ENCODE measurements around the gene NCBP2.

NCBP2 gene

GRCh38 chr3:196918968-196919367 is 23.4 kb downstream of the NCBP2 start:
- DNase-seq (ENCODE audit: low read depth in 1 of 2, low spot score in 1 of 2): peak in 1 of 2 experiments; percentile 33
- no peak for TF ChIP-seq JUND (IDR thresholded peaks at IDR 0.05; ENCODE audit: low read depth)
- in situ Hi-C loops (cut with HindIII; ENCODE audit: low pct_unique_long_range_greater_than_20kb, low sequenced_read_pairs): no loop called here

- no peak for TF ChIP-seq JUND (IDR thresholded peaks at IDR 0.05; ENCODE audit: low read depth)
- in situ Hi-C loops (cut with HindIII; ENCODE audit: low pct_unique_long_range_greater_than_20kb, low sequenced_read_pairs): no loop called here
These were observed 25.3 kb downstream of the NCBP2 start for GRCh38 chr3:196916995-196917394.

GRCh38 chr3:196916221-196916620 is 26.1 kb downstream of the NCBP2 start:
- no peak for TF ChIP-seq JUND (IDR thresholded peaks at IDR 0.05; ENCODE audit: low read depth)
- in situ Hi-C loops (cut with HindIII; ENCODE audit: low pct_unique_long_range_greater_than_20kb, low sequenced_read_pairs): no loop called here
- DNase-seq (ENCODE audit: low read depth in 1 of 2, low spot score in 1 of 2): no peak

More at GRCh38 chr3:196916995-196917394, 25.3 kb downstream of the NCBP2 start:
- DNase-seq (ENCODE audit: low read depth in 1 of 2, low spot score in 1 of 2): no peak

GRCh38 chr3:196915375-196915774 is 27.0 kb downstream of the NCBP2 start:
- TF ChIP-seq JUND (IDR thresholded peaks at IDR 0.05; ENCODE audit: low read depth): no peak

GRCh38 chr3:196914866-196915265 is 27.5 kb downstream of the NCBP2 start:
- TF ChIP-seq JUND (IDR thresholded peaks at IDR 0.05; ENCODE audit: low read depth): no peak
- no peak for DNase-seq (ENCODE audit: low read depth in 1 of 2, low spot score in 1 of 2)
- in situ Hi-C loops (cut with HindIII; ENCODE audit: low pct_unique_long_range_greater_than_20kb, low sequenced_read_pairs): no loop called here

More at GRCh38 chr3:196915375-196915774, 27.0 kb downstream of the NCBP2 start:
- DNase-seq (ENCODE audit: low read depth in 1 of 2, low spot score in 1 of 2): no peak
- in situ Hi-C loops (cut with HindIII; ENCODE audit: low pct_unique_long_range_greater_than_20kb, low sequenced_read_pairs): no loop called here

- in situ Hi-C loops (cut with HindIII; ENCODE audit: low pct_unique_long_range_greater_than_20kb, low sequenced_read_pairs): no loop called here
- DNase-seq (ENCODE audit: low read depth in 1 of 2, low spot score in 1 of 2): no peak
- no peak for TF ChIP-seq JUND (IDR thresholded peaks at IDR 0.05; ENCODE audit: low read depth)
These were observed 38.6 kb downstream of the NCBP2 start for GRCh38 chr3:196903740-196904139.

- in situ Hi-C loops (cut with HindIII; ENCODE audit: low pct_unique_long_range_greater_than_20kb, low sequenced_read_pairs): no loop called here
- no peak for DNase-seq (ENCODE audit: low read depth in 1 of 2, low spot score in 1 of 2)
- TF ChIP-seq JUND (IDR thresholded peaks at IDR 0.05; ENCODE audit: low read depth): no peak
These were observed 40.0 kb downstream of the NCBP2 start for GRCh38 chr3:196902296-196902695.

- TF ChIP-seq JUND (IDR thresholded peaks at IDR 0.05; ENCODE audit: low read depth): no peak
- in situ Hi-C loops (cut with HindIII; ENCODE audit: low pct_unique_long_range_greater_than_20kb, low sequenced_read_pairs): no loop called here
- DNase-seq (ENCODE audit: low read depth in 1 of 2, low spot score in 1 of 2): no peak
These were observed 40.6 kb downstream of the NCBP2 start for GRCh38 chr3:196901768-196902167.

- in situ Hi-C loops (cut with HindIII; ENCODE audit: low pct_unique_long_range_greater_than_20kb, low sequenced_read_pairs): no loop called here
- DNase-seq (ENCODE audit: low read depth in 1 of 2, low spot score in 1 of 2): no peak
- no peak for TF ChIP-seq JUND (IDR thresholded peaks at IDR 0.05; ENCODE audit: low read depth)
These were observed 46.1 kb downstream of the NCBP2 start for GRCh38 chr3:196896229-196896628.

GRCh38 chr3:196894557-196895295 is 47.6 kb downstream of the NCBP2 start:
- in situ Hi-C loops (cut with HindIII; ENCODE audit: low pct_unique_long_range_greater_than_20kb, low sequenced_read_pairs): no loop called here
- TF ChIP-seq JUND (IDR thresholded peaks at IDR 0.05; ENCODE audit: low read depth): no peak
- no peak for DNase-seq (ENCODE audit: low read depth in 1 of 2, low spot score in 1 of 2)

- no peak for DNase-seq (ENCODE audit: low read depth in 1 of 2, low spot score in 1 of 2)
- no peak for TF ChIP-seq JUND (IDR thresholded peaks at IDR 0.05; ENCODE audit: low read depth)
- in situ Hi-C loops (cut with HindIII; ENCODE audit: low pct_unique_long_range_greater_than_20kb, low sequenced_read_pairs): no loop called here
These were observed 52.3 kb downstream of the NCBP2 start for GRCh38 chr3:196889844-196890708.

- DNase-seq (ENCODE audit: low read depth in 1 of 2, low spot score in 1 of 2): no peak
- TF ChIP-seq JUND (IDR thresholded peaks at IDR 0.05; ENCODE audit: low read depth): no peak
- in situ Hi-C loops (cut with HindIII; ENCODE audit: low pct_unique_long_range_greater_than_20kb, low sequenced_read_pairs): no loop called here
These were observed 56.2 kb downstream of the NCBP2 start for GRCh38 chr3:196886144-196886543.
